Neural cell (in vitro differentiated cells): Measurements from ENCODE around the gene TRPM2.

ENCODE experiments used
- EP300 ChIP-seq: fragments of 450-650 bp; conservative IDR thresholded peaks from 2 replicates; pipeline ENCODE4 v1.6.1; 2014; ENCODE audit warnings: antibody characterized with exemption, mild to moderate bottlenecking, moderate library complexity; ENCODE audit not compliant: poor library complexity, severe bottlenecking
- EZH2 ChIP-seq: fragments of 200-600, 300-800 bp; shearing (Covaris generic), sonication (generic); IDR thresholded peaks from 2 replicates; pipeline ENCODE4 v1.6.1; 2014; ENCODE audit warnings: antibody characterized with exemption, low read length, borderline replicate concordance, mild to moderate bottlenecking; ENCODE audit not compliant: insufficient read depth, poor library complexity, severe bottlenecking
- POLR2AphosphoS5 ChIP-seq: IDR thresholded peaks from 2 replicates; pipeline ENCODE4 v1.6.1; 2012
- RAD21 ChIP-seq: fragments of 450-650 bp; conservative IDR thresholded peaks from 2 replicates; pipeline ENCODE4 v1.6.1; 2014; ENCODE audit warnings: antibody characterized with exemption, mild to moderate bottlenecking, moderate library complexity
- REST ChIP-seq: IDR thresholded peaks from 2 replicates; pipeline ENCODE4 v1.6.1; 2012; ENCODE audit warnings: borderline replicate concordance
- SMC3 ChIP-seq: fragments of 450-650 bp; conservative IDR thresholded peaks from 2 replicates; pipeline ENCODE4 v1.6.1; 2014; ENCODE audit warnings: antibody characterized with exemption, mild to moderate bottlenecking, moderate library complexity; ENCODE audit not compliant: poor library complexity
- TAF1 ChIP-seq: IDR thresholded peaks from 2 replicates; pipeline ENCODE4 v1.6.1; 2012; ENCODE audit warnings: low read depth
- TF ChIP-seq, protein P1 (sequence below): fragments of 450-650 bp; IDR thresholded peaks from 2 replicates; pipeline ENCODE4 v1.5.1; 2014; ENCODE audit warnings: antibody characterized with exemption, mild to moderate bottlenecking, moderate library complexity; ENCODE audit not compliant: poor library complexity, severe bottlenecking

- TF ChIP-seq EP300 (no peak), TAF1 (no peak), EZH2 (no peak), RAD21 (no peak), POLR2AphosphoS5 (no peak), SMC3 (no peak), REST (no peak)
- TF ChIP-seq, protein P1, sequence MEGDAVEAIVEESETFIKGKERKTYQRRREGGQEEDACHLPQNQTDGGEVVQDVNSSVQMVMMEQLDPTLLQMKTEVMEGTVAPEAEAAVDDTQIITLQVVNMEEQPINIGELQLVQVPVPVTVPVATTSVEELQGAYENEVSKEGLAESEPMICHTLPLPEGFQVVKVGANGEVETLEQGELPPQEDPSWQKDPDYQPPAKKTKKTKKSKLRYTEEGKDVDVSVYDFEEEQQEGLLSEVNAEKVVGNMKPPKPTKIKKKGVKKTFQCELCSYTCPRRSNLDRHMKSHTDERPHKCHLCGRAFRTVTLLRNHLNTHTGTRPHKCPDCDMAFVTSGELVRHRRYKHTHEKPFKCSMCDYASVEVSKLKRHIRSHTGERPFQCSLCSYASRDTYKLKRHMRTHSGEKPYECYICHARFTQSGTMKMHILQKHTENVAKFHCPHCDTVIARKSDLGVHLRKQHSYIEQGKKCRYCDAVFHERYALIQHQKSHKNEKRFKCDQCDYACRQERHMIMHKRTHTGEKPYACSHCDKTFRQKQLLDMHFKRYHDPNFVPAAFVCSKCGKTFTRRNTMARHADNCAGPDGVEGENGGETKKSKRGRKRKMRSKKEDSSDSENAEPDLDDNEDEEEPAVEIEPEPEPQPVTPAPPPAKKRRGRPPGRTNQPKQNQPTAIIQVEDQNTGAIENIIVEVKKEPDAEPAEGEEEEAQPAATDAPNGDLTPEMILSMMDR = no peak
These were observed 51.9 kb downstream of the TRPM2 start for GRCh38 chr21:44405091-44405947.
